Activated CD8-positive, alpha-beta memory T cell treated with anti-CD3 and anti-CD28 coated beads for 1 hour (primary cell): ENCODE data around the gene KRTAP4-5.
"Not testable (repeated sequence)": the region's sequence is repeated elsewhere in the genome, so short reads cannot be mapped to it uniquely, and the experiment has no call there.

ENCODE experiments used
- DNase-seq, 2 donors: peaks; one replicate each; pipeline ENCODE4 v3.0.0-alpha.2; 2020; ENCODE audit warnings: low read depth in 1 of 2; ENCODE audit errors: extremely low read depth in 1 of 2

The KRTAP4-5 gene

DNA sequence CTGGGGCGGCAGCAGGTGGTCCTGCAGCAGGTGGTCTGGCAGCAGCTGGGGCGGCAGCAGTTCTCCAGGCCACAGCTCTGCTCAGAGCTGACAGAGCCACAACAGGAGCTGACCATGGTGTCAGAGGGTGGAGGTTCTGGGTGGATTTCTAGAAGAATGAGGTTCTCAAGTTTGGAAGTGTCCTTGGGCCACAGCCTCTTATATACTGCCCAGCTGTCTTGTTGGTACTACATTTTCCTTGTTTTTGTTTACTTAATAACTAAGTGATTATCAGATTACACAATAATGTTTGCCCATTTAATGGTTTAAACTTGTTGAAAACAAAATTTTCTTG, at the start of gene KRTAP4-5:
Gene KRTAP4-5 (minus strand): TSS at position 174 of the 334 bp plus-strand sequence. CDS start 58 bp downstream, at position 116.
- no peak for DNase-seq

DNA sequence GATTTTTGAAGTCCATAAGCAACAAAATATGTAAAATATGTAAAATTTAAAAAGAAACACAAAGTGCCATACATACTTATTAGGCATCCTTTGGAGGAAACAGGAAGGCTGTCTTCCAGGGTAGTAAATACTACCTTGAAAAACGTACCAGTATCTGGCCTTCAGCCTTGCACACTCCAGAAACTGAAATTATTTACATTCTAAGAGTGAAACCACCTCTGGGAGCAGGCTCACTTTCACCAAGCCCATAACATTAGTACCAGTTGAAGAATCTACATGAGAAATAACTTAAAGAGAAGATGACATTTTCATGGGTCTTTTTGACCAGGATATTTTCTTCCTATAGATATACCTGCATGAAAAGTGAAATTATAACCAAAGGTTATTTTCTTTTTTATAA, 46.4 kb upstream of the KRTAP4-5 start:
- no peak for DNase-seq

DNA sequence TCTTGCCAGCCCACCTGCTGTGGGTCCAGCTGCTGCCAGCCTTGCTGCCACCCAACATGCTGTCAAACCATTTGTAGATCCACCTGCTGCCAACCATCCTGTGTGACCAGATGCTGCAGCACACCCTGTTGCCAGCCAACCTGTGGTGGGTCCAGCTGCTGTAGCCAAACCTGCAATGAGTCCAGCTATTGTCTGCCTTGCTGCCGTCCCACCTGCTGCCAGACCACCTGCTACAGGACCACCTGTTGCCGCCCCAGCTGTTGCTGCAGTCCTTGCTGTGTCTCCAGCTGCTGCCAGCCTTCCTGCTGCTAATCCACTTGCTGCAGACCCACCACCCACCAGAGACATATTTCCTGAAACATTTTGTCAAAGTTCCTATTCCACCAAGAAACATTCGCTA, 40.7 kb upstream of the KRTAP4-5 start:
- DNase-seq: no peak

DNA sequence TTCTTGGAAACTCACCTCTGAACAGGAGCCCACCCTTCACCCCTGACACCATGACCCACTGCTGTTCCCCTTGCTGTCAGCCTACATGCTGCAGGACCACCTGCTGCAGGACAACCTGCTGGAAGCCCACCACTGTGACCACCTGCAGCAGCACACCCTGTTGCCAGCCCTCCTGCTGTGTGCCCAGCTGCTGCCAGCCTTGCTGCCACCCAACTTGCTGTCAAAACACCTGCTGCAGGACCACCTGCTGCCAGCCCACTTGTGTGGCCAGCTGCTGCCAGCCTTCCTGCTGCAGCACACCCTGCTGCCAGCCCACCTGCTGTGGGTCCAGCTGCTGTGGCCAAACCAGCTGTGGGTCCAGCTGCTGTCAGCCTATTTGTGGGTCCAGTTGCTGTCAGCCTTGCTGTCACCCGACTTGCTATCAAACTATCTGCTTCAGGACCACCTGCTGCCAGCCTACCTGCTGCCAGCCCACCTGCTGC, 40.3 kb upstream of the KRTAP4-5 start, which contains the start of gene KRTAP9-1:
Gene KRTAP9-1 (plus strand): TSS at position 51 of the 482 bp plus-strand sequence. CDS start 0 bp downstream, at position 51.
- not testable (repeated sequence) for DNase-seq

DNA sequence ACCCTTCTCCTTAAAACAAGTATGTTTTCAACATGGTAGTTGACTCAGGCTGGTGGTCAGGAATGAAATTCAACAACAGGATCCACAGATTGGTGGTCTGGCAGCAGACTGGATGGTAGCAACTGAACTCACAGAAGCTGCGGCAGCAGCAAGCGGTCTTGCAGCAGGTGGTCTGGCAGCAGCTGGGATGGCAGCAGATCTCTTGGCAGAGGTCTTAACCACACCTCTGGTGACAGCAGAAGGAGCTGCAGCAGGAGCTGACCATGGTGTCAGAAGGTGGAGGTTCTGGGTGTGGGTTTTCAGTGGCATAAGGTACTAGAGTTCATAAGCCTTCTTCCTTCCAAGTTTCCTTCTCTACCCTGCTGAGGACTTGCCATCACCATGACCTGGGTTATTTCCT, 37.2 kb upstream of the KRTAP4-5 start:
- DNase-seq: no peak

DNA sequence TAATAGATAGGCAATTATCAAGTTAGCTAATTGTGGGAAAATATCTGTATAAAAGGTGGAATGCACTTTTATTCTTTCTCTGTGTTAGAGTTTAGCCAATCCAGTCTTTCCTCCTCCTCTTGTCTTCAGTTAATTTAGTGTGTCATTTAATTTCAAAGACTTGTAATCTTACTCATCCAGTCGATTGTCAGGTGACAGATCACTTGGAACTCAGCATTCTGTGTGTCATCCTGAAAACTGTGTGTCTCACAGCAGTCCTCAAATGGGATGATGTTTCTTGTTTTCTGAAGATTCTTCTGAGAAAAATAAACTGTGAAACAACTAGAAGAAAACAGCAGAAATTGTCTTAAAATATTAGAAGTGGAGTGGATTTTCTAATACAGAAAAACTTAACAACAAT, 35.4 kb upstream of the KRTAP4-5 start:
- DNase-seq: no peak

DNA sequence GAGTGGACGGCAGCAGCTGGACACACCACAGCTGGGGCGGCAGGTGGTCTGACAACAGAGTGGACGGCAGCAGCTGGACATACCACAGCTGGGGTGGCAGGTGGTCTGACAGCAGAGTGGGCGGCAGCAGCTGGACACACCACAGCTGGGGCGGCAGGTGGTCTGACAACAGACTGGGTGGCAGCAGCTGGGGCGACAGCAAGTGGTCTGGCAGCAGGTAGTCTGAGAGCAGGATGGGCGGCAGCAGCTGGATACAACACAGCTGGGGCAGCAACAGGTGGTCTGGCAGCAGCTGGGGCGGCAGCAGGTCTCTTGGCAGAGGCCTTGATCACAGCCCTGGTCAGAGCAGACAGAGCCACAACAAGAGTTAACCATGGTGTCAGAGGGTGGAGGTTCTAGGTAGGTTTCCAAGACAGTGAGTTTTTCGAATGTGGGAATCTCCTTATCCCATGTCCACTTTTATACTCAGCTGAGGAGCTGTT, 34.9 kb upstream of the KRTAP4-5 start, which contains the start of gene KRTAP4-1:
Gene KRTAP4-1 (minus strand): TSS at position 432 of the 482 bp plus-strand sequence. CDS start 57 bp downstream, at position 375.
- DNase-seq: no peak

DNA sequence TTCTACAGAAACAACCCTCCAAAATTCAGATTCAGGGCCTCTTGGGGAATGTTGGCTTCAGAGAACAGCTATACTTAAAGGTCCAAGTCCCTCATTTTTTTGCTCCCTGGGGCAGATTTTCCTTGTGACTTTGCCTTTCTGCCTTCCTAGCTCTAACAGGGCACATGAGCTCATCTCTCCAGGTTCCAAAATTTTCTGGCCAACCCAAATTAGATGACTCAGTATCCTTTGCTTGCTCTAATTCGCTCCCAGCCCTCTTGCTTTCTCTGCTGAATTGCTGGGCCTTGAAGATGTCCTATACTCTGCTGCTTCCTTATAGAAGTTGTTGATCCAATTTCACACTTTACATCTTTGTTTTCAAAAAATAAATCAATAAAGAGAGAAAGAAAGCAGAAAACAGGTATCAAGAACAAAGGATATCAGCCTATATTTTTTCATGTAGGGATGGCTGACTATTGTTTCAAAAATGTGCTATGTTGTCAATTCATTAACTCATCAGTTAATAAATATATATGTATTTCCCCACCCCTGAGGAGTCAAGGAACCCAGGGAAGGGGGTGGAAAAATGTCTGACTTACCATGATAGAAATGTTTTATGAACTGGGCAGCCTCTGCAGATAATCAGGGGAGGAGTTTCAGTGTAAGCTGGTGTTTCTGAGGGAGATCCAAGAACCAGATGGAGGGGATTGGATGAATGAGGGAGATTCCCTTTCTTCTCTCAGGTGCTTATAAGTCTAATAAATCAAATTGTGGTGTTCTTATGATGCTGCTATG, 29.4 kb upstream of the KRTAP4-5 start:
- DNase-seq: no peak

DNA sequence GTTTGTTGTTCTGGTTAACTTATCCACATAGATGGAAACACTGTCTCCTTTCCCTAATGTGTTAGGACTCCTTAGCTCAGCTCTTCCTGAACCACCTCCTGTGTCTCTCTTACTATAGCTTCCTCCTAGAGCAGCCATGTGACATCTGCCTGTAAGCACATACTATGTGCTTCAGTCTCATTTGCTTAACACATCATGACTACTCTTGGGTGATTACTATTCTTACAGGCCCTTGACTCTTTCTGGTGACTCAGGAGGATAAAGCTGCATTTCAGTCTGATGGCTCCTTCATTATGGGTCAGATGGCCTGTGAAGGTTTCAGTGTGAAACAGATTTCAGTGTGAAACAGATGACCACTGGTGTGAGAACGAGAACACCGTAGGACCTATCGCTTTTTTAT, 28.7 kb upstream of the KRTAP4-5 start:
- DNase-seq: no peak

DNA sequence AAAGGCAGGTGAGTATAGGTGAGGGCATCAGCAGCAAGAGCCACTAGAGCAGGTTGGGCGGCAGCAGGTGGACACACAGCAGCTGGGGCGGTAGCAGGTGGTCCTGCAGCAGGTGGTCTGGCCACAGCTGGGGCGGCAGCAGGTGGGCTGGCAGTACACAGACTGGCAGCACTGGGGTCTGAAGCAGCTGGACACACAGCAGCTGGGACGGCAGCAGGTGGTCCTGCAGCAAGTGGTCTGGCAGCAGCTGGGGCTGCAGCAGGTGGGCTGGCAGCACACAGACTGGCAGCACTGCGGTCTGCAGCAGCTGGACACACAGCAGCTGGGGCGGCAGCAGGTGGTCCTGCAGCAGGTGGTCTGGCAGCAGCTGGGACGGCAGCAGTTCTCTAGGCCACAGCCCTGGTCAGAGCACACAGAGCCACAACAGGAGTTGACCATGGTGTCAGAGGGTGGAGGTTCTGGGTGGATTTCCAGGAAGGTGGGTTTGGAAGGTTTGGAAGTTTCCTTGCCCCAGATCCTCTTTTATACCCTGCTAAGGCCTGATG, 28.2 kb upstream of the KRTAP4-5 start, which contains the start of gene KRTAP4-2:
Gene KRTAP4-2 (minus strand): TSS at position 495 of the 545 bp plus-strand sequence. CDS start 57 bp downstream, at position 438.
- DNase-seq: no peak

DNA sequence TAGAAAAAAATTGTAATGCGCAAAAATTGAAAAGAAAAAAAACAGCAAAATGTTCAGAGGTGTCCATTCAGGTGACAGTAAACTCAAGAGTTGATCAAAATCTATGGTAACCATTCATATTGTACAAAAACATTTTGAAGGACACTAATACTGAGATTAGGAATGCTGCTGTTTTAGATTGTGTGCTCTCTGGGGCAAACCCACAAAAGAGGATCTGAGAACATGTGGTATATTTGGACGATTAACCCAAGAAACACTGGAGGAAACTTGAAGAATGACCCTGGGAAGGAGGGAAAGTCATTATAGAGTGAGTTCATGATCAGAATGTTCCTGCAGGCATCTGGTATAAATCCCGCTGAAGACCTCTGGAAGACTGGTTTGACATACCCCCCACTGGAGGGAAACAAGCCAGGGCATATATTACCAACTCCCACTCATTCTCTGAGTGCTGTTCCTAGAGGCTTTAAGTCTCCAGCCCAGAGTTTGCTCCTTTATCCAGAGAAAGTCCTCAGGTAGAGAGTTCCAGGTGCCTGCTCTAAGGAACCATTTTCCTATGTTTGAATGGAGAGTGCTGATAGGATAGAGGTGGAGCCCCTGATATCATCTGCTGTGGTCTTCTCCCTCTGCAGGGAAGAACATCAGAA, 27.2 kb upstream of the KRTAP4-5 start:
- no peak for DNase-seq

DNA sequence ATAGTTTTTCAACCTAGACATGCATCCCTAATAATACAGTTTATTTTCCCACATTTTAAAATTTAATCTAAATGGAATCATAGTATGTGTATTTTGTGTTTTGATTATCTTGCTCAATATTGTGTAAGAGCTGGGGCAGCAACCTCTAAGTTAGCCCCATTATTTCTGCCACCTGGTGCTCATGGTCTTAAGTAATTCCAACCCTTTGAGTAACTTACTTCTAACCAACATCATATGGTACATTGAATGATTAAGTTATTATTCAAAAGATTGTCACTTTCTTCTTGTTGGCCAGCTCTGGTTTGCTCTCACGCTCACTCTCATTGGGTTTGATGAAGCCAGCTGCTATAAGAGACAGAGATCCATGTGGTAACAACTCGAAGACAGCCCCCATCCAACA, 22.3 kb upstream of the KRTAP4-5 start:
- DNase-seq: no peak

DNA sequence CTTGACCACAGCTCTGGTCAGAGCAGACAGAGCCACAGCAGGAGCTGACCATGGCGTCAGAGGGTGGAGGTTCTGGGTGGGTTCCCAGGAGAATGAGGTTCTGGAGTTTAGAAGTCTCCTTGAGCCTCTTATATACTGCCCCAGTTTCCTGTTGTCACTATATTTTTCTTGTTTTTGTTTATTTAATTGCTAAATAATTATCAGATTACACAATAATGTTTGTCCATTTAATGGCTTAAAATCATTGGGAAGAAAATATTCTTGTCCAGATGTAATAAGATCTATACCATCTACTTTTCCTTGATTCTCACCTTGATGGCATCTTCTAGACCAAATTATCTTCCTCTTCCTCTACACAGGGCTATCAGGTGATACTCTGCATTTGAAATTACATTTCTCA, 18.5 kb upstream of the KRTAP4-5 start, which contains the start of gene KRTAP4-3:
Gene KRTAP4-3 (minus strand): TSS at position 101 of the 400 bp plus-strand sequence. CDS start 49 bp downstream, at position 52.
- no peak for DNase-seq

DNA sequence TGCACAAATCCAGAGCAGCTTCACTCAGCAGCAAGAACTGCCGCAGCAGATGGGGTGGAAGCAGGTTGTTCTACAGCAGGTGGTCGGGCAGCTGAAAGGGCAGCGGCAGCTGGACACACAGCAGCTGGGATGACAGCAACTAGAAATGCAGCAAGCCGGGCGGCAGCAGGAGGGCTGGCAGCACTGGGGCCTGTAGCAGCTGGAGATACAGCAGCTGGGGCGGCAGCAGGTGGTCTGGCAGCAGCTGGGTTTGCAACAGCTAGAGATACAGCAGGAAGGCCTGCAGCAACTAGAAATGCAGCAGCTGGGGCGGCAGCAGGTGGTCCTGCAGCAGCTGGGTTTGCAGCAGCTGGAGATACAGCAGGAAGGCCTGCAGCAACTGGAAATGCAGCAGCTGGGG, 17.9 kb upstream of the KRTAP4-5 start:
- DNase-seq: no peak

DNA sequence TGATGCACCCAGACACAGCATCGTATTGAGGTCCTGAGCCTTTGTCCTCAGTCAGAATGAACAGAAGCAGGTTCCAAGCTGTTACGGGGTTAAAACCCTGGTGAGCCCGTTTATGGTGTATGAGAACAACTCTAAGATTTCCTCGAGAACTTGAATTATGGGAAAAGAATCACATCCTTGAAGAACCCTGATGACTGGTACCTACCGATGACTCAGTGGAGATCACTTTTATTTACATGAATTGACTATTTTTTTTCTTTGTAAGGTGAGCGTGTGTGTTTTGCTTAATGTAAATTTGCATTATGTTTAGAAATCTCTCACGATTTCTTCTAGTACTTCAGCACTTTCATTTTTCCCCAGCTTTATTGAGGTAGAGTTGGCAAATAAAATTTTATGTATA, 14.2 kb upstream of the KRTAP4-5 start:
- DNase-seq: no peak

DNA sequence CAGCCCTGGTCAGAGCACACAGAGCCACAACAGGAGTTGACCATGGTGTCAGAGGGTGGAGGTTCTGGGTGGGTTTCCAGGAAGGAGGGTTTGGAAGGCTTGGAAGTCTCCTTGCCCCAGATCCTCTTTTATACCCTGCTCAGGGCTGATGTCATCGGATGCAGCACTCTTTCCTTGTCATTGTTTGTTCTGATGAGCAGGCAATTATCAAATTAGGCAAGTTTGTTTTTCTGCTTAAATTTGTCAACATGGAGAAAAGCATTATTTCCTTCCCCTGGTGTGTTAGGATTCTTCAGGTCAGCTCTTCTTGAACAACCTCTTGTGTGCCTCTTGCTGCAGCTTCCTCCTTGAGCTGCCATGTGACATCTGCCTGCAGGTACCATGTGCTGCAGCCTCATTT, 11.0 kb upstream of the KRTAP4-5 start, which contains the start of gene KRTAP4-4:
Gene KRTAP4-4 (minus strand): TSS at position 101 of the 400 bp plus-strand sequence. CDS start 57 bp downstream, at position 44.
- no peak for DNase-seq

DNA sequence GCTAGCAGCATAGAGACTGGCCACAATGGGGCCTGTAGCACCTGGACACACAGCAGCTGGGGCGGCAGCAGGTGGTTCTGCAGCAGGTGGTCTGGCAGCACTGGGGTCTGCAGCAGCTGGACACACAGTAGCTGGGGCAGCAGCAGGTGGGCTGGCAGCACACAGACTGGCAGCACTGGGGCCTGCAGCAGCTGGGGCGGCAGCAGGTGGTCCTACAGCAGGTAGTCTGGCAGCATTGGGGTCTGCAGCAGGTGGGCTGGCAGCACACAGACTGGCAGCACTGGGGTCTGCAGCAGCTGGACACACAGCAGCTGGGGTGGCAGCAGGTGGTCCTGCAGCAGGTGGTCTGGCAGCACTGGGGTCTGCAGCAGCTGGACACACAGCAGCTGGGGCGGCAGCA, 10.6 kb upstream of the KRTAP4-5 start:
- not testable (repeated sequence) for DNase-seq

DNA sequence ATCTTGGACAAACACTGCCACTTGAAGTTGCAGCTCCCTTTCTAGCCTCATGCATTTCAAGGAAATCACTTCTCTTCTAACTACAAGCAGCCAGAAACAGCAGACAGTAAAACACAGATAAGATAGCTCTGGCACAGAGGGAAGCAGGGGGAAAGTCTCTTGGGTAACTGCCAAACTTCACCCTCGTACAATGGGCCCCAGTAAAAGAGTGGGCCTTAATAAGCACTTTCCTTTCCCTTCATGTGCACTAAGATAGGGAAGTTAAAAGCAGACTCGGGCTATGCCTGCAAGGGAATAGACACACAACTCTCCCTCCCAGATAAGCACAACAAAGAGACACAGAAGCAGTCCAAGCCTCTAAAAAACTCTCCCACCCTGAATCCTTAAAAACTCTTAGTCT, 4.2 kb upstream of the KRTAP4-5 start:
- DNase-seq: no peak

DNA sequence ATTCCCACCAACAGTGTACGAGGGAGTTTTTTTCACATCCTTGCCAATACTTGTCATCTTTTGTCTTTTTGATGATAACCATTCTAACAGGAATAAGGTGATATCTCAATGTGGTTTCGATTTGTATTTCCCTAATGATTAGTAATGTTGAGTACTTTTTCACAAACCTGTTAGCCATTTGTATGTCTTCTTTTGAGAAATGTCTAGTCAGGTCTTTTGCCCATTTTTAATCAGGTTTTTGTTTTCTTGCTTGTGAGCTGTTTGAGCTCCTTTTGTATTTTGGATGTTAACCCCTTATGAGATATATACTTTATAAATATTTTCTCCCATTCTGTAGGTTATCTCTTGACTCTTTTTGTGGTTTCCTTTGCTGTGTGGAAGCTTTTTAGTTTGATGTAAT, 1.9 kb upstream of the KRTAP4-5 start:
- DNase-seq: no peak

DNA sequence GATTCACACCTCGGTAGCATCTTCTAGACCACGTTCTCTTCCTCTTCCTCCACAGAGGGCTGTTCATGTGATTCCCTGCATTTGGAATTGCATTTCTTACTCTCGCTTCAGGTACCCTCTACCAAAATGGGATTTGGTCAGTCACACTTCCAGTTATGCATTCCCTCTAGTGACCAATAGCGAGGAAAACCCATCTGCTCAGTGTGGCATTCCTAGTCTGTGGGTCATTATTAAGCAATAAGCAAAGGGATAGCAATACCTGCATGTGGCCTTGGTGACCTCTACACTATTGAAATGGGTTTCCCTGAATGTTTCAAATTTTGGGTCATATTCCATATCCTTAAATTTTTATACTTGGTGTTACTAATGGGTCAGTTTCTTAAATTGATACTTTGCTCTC, 401 bp upstream of the KRTAP4-5 start:
- no peak for DNase-seq

DNA sequence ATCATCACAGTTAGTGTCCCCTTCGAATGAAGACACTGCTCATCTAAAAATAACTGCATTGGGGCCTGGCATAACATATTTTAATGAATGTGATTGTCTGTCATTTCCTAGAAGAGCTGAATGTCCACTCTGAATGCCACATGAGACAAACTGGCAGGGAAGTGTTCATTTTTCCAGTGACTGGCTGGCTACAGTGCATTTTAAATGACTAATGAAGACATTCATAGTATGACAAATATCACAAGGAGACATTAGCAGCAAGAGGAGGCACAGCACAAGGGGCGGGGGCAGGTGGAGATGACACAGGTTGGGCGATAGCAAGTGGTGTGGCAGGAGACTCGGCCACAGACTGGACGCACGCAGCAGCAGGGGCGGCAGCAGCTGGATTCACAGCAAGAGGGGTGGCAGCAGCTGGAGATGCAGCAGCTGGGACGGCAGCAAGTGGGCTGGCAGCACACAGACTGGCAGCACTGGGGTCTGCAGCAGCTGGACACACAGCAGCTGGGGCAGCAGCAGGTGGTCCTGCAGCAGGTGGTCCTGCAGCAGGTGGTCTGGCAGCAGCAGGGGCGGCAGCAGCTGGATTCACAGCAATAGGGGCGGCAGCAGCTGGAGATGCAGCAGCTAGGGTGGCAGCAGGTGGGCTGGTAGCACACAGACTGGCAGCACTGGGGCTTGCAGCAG, 514 bp downstream of the KRTAP4-5 start:
- DNase-seq: not testable (repeated sequence)
